Activated T-cell treated with anti-CD3 and anti-CD28 coated beads, Interleukin-2, amount 50 U/mL, for 24 hours (primary cell): ENCODE results near the gene ALDH18A1.
"Not testable (repeated sequence)": the region's sequence is repeated elsewhere in the genome, so short reads cannot be mapped to it uniquely, and the experiment has no call there.

Source experiments
- DNase-seq: peaks from one replicate; pipeline ENCODE4 v3.0.0-alpha.2; 2020
- H3K27ac Mint-ChIP-seq: 2 replicates; pipeline ENCODE4 v1.8.0; 2020; ENCODE audit warnings: mild to moderate bottlenecking, mixed read lengths
- H3K27me3 Mint-ChIP-seq: 2 replicates; pipeline ENCODE4 v1.8.0; 2020; ENCODE audit warnings: mixed read lengths
- H3K36me3 Mint-ChIP-seq: 2 replicates; pipeline ENCODE4 v1.8.0; 2020; ENCODE audit warnings: low read depth, mixed read lengths
- H3K4me1 Mint-ChIP-seq: 2 replicates; pipeline ENCODE4 v1.8.0; 2020; ENCODE audit warnings: low read depth, mixed read lengths
- H3K4me3 Mint-ChIP-seq: 2 replicates; pipeline ENCODE4 v1.8.0; 2020; ENCODE audit warnings: mild to moderate bottlenecking, moderate library complexity, mixed read lengths
- H3K9me3 Mint-ChIP-seq: 2 replicates; pipeline ENCODE4 v1.8.0; 2020; ENCODE audit warnings: mixed read lengths

ALDH18A1 gene

GRCh38 chr10:95656291-95657164 is at the start of gene ALDH18A1:
Gene ALDH18A1, minus strand, starts transcription at chr10:95656711. Its CDS starts 3,334 bp downstream, at chr10:95653377.
- H3K9me3 Mint-ChIP-seq = peaks cover 10% of the 10 kb centered on the region
- H3K36me3 Mint-ChIP-seq = peaks cover 44% of the 10 kb centered on the region
- DNase-seq = peak; percentile 98
- H3K27me3 Mint-ChIP-seq = no peaks in the 10 kb centered on the region
- H3K4me3 Mint-ChIP-seq = peak within 1 kb of the TSS; percentile 92
- H3K4me1 Mint-ChIP-seq = peaks cover 40% of the 10 kb centered on the region
- H3K27ac Mint-ChIP-seq = peak within 1 kb of the TSS; percentile 97

GRCh38 chr10:95698415-95698814 is 41.9 kb upstream of the ALDH18A1 start:
- H3K27ac Mint-ChIP-seq = no peak overlapping the region
- H3K4me3 Mint-ChIP-seq = no peak overlapping the region
- DNase-seq = no peak
- H3K36me3 Mint-ChIP-seq = peaks cover 4% of the 10 kb centered on the region
- no peaks in the 10 kb centered on the region for H3K9me3 Mint-ChIP-seq
- H3K4me1 Mint-ChIP-seq = peaks cover 6% of the 10 kb centered on the region
- no peaks in the 10 kb centered on the region for H3K27me3 Mint-ChIP-seq

- H3K4me3 Mint-ChIP-seq = no peak overlapping the region
- peaks cover 14% of the 10 kb centered on the region for H3K36me3 Mint-ChIP-seq
- no peak overlapping the region for H3K27ac Mint-ChIP-seq
- peaks cover 13% of the 10 kb centered on the region for H3K4me1 Mint-ChIP-seq
- no peaks in the 10 kb centered on the region for H3K27me3 Mint-ChIP-seq
- DNase-seq = no peak
- H3K9me3 Mint-ChIP-seq = no peaks in the 10 kb centered on the region
Measured at GRCh38 chr10:95697429-95697828, 40.9 kb upstream of the ALDH18A1 start.

- Mint-ChIP-seq H3K4me1 (peaks cover 38% of the 10 kb centered on the region), H3K4me3 (peak overlapping the region; percentile 98), H3K27ac (peak overlapping the region; percentile 97), H3K36me3 (peaks cover 40% of the 10 kb centered on the region), H3K27me3 (no peaks in the 10 kb centered on the region), H3K9me3 (no peaks in the 10 kb centered on the region)
- DNase-seq = no peak
Measured at GRCh38 chr10:95694665-95695064, 38.2 kb upstream of the ALDH18A1 start.

- peaks cover 43% of the 10 kb centered on the region for H3K4me1 Mint-ChIP-seq
- H3K4me3 Mint-ChIP-seq = peak within 1 kb of the TSS; percentile 98
- H3K27me3 Mint-ChIP-seq = no peaks in the 10 kb centered on the region
- H3K9me3 Mint-ChIP-seq = no peaks in the 10 kb centered on the region
- H3K27ac Mint-ChIP-seq = peak within 1 kb of the TSS; percentile 97
- peak; percentile 94 for DNase-seq
- peaks cover 48% of the 10 kb centered on the region for H3K36me3 Mint-ChIP-seq
Measured at GRCh38 chr10:95693668-95694534, 37.4 kb upstream of the ALDH18A1 start, which contains the start of gene TCTN3. Gene TCTN3, minus strand, starts transcription at chr10:95693927. Its CDS starts 28 bp downstream, at chr10:95693899.

- H3K27ac Mint-ChIP-seq = peak overlapping the region; percentile 97
- H3K4me1 Mint-ChIP-seq = peaks cover 48% of the 10 kb centered on the region
- DNase-seq = no peak
- no peaks in the 10 kb centered on the region for H3K9me3 Mint-ChIP-seq
- peak overlapping the region; percentile 98 for H3K4me3 Mint-ChIP-seq
- H3K27me3 Mint-ChIP-seq = no peaks in the 10 kb centered on the region
- peaks cover 54% of the 10 kb centered on the region for H3K36me3 Mint-ChIP-seq
Measured at GRCh38 chr10:95693071-95693667, 36.7 kb upstream of the ALDH18A1 start.

- peak overlapping the region; percentile 98 for H3K4me3 Mint-ChIP-seq
- no peak overlapping the region for H3K27ac Mint-ChIP-seq
- no peaks in the 10 kb centered on the region for H3K27me3 Mint-ChIP-seq
- peaks cover 71% of the 10 kb centered on the region for H3K36me3 Mint-ChIP-seq
- DNase-seq = no peak
- H3K9me3 Mint-ChIP-seq = no peaks in the 10 kb centered on the region
- peaks cover 48% of the 10 kb centered on the region for H3K4me1 Mint-ChIP-seq
Measured at GRCh38 chr10:95691281-95691680, 34.8 kb upstream of the ALDH18A1 start.

GRCh38 chr10:95688648-95689047 is 32.1 kb upstream of the ALDH18A1 start:
- no peaks in the 10 kb centered on the region for H3K9me3 Mint-ChIP-seq
- no peak overlapping the region for H3K4me3 Mint-ChIP-seq
- peaks cover 95% of the 10 kb centered on the region for H3K36me3 Mint-ChIP-seq
- no peaks in the 10 kb centered on the region for H3K27me3 Mint-ChIP-seq
- no peak for DNase-seq
- no peak overlapping the region for H3K27ac Mint-ChIP-seq
- peaks cover 41% of the 10 kb centered on the region for H3K4me1 Mint-ChIP-seq

- H3K27me3 Mint-ChIP-seq = no peaks in the 10 kb centered on the region
- H3K27ac Mint-ChIP-seq = no peak overlapping the region
- H3K9me3 Mint-ChIP-seq = no peaks in the 10 kb centered on the region
- H3K36me3 Mint-ChIP-seq = peaks cover 92% of the 10 kb centered on the region
- H3K4me3 Mint-ChIP-seq = no peak overlapping the region
- peaks cover 5% of the 10 kb centered on the region for H3K4me1 Mint-ChIP-seq
- DNase-seq = no peak
Measured at GRCh38 chr10:95683966-95684365, 27.5 kb upstream of the ALDH18A1 start.

- Mint-ChIP-seq H3K36me3 (peaks cover 81% of the 10 kb centered on the region), H3K27me3 (no peaks in the 10 kb centered on the region), H3K27ac (no peak overlapping the region), H3K4me3 (no peak overlapping the region), H3K9me3 (no peaks in the 10 kb centered on the region), H3K4me1 (no peaks in the 10 kb centered on the region)
- no peak for DNase-seq
Measured at GRCh38 chr10:95675403-95676116, 19.0 kb upstream of the ALDH18A1 start.

- Mint-ChIP-seq H3K4me3 (no peak overlapping the region), H3K27me3 (no peaks in the 10 kb centered on the region), H3K9me3 (no peaks in the 10 kb centered on the region), H3K36me3 (peaks cover 73% of the 10 kb centered on the region), H3K27ac (no peak overlapping the region), H3K4me1 (no peaks in the 10 kb centered on the region)
- no peak for DNase-seq
Measured at GRCh38 chr10:95674643-95675042, 18.1 kb upstream of the ALDH18A1 start.

- not testable (repeated sequence) for H3K4me3 Mint-ChIP-seq, H3K4me1 Mint-ChIP-seq, H3K9me3 Mint-ChIP-seq, H3K27ac Mint-ChIP-seq, H3K27me3 Mint-ChIP-seq, DNase-seq
- H3K36me3 Mint-ChIP-seq = peaks cover 76% of the 10 kb centered on the region
Measured at GRCh38 chr10:95672641-95673040, 16.1 kb upstream of the ALDH18A1 start.

GRCh38 chr10:95664543-95664942 is 8.0 kb upstream of the ALDH18A1 start:
- Mint-ChIP-seq H3K27me3 (no peaks in the 10 kb centered on the region), H3K4me1 (no peaks in the 10 kb centered on the region), H3K27ac (no peak overlapping the region), H3K36me3 (peaks cover 62% of the 10 kb centered on the region), H3K4me3 (no peak overlapping the region), H3K9me3 (no peaks in the 10 kb centered on the region)
- no peak for DNase-seq

GRCh38 chr10:95663496-95663895 is 7.0 kb upstream of the ALDH18A1 start:
- DNase-seq = no peak
- H3K4me1 Mint-ChIP-seq = peaks cover 3% of the 10 kb centered on the region
- H3K4me3 Mint-ChIP-seq = no peak overlapping the region
- H3K36me3 Mint-ChIP-seq = peaks cover 52% of the 10 kb centered on the region
- no peaks in the 10 kb centered on the region for H3K27me3 Mint-ChIP-seq
- H3K9me3 Mint-ChIP-seq = peaks cover under 1% of the 10 kb centered on the region
- H3K27ac Mint-ChIP-seq = peak overlapping the region; percentile 14
